Coronary artery (tissue), 2 donors: ENCODE measurements around the gene ARHGEF9.

Source experiments
- DNase-seq: peaks from one replicate; pipeline ENCODE4 v3.0.0-alpha.2; 2017; ENCODE audit warnings: low spot score
- H3K27ac ChIP-seq, 2 donors: fragments of 200-600 bp; sonication (generic); one replicate each; pipeline ENCODE4 v1.5.1; 2016 to 2019
- H3K4me3 ChIP-seq: fragments of 200-600 bp; sonication (generic); 2 replicates; pipeline ENCODE4 v1.5.1; 2016; ENCODE audit warnings: mild to moderate bottlenecking, moderate library complexity
- CTCF ChIP-seq: fragments of 200-600 bp; sonication (generic); IDR thresholded peaks from one replicate; pipeline ENCODE4 v1.5.1; 2019; ENCODE audit warnings: antibody characterized with exemption

Gene ARHGEF9

GRCh38 chrX:63785708-63786040 is 660 bp upstream of the ARHGEF9 start:
- Histone ChIP-seq H3K4me3 (peak overlapping the region; percentile 75), H3K27ac (no peak overlapping the region)
- no peak for DNase-seq
- no peak for TF ChIP-seq CTCF

GRCh38 chrX:63784346-63784901 is 590 bp downstream of the ARHGEF9 start:
- H3K27ac ChIP-seq = peak overlapping the region in 1 of 2 donors; percentile 57

GRCh38 chrX:63782515-63782914 is 2.5 kb downstream of the ARHGEF9 start:
- Histone ChIP-seq H3K27ac (no peak overlapping the region), H3K4me3 (no peak overlapping the region)
- no peak for TF ChIP-seq CTCF
- DNase-seq = no peak

More at GRCh38 chrX:63784346-63784901, 590 bp downstream of the ARHGEF9 start:
- no peak for DNase-seq
- no peak for TF ChIP-seq CTCF
- H3K4me3 ChIP-seq = peak overlapping the region; percentile 75

GRCh38 chrX:63768760-63769159 is 16.3 kb downstream of the ARHGEF9 start:
- Histone ChIP-seq H3K27ac (no peak overlapping the region), H3K4me3 (no peak overlapping the region)
- TF ChIP-seq CTCF = no peak
- no peak for DNase-seq

- no peak overlapping the region for H3K27ac ChIP-seq
- H3K4me3 ChIP-seq = no peak overlapping the region
Observed at GRCh38 chrX:63765712-63766111, 19.3 kb downstream of the ARHGEF9 start.

GRCh38 chrX:63764946-63765345 is 20.1 kb downstream of the ARHGEF9 start:
- TF ChIP-seq CTCF = no peak
- no peak overlapping the region for H3K4me3 ChIP-seq
- H3K27ac ChIP-seq = no peak overlapping the region
- no peak for DNase-seq

More at GRCh38 chrX:63765712-63766111, 19.3 kb downstream of the ARHGEF9 start:
- DNase-seq = no peak
- no peak for TF ChIP-seq CTCF

GRCh38 chrX:63761639-63762038 is 23.4 kb downstream of the ARHGEF9 start:
- Histone ChIP-seq H3K27ac (peak overlapping the region; percentile 56 to 79), H3K4me3 (no peak overlapping the region)
- no peak for TF ChIP-seq CTCF
- DNase-seq = no peak
